H1 (cell line): ENCODE data around the gene PPIB. TPM values are rescaled to one million over a fixed set of nuclear protein-coding genes. Genes with fewer than 3 reads are reported as not detected.

Experiments
- CTCF ChIA-PET: fragments of 300-600 bp; sonication (Branson Sonifier 250); formaldehyde crosslinking; loops from one replicate; lab custom pipeline; 2021; ENCODE audit not compliant: partially characterized antibody; lab: Charles Lee
- POLR2A ChIA-PET: fragments of 300-600 bp; sonication (Branson Sonifier 250); formaldehyde crosslinking; loops from one replicate; lab custom pipeline; 2021; ENCODE audit warnings: inconsistent platforms; ENCODE audit not compliant: partially characterized antibody; lab: Charles Lee
- DNase-seq, 2 experiments: peaks; one replicate each; pipeline versions ENCODE4 v3.0.0 to v3.0.0-alpha.2; 2010 to 2022; ENCODE audit warnings: low spot score in 2 of 2, low read depth in 1 of 2, mixed read lengths in 1 of 2
- FAIRE-seq: peaks from 2 replicates; lab custom pipeline; 2011; peaks lifted over from hg19 to GRCh38; lab: Jason Lieb, UNC
- H2AFZ ChIP-seq: 2 replicates; pipeline ENCODE4 v1.8.1; 2012; ENCODE audit warnings: low read length, inconsistent platforms
- H2AK5ac ChIP-seq: 2 replicates; pipeline ENCODE4 v1.6.1; 2013; ENCODE audit warnings: low read depth, low read length
- H2BK120ac ChIP-seq: replicated peaks from 2 replicates; pipeline ENCODE3; 2013; ENCODE audit warnings: low read depth, low read length, inconsistent platforms
- H2BK12ac ChIP-seq: 2 replicates; pipeline ENCODE4 v1.6.1; 2013; ENCODE audit warnings: low read depth, low read length
- H2BK15ac ChIP-seq: 2 replicates; pipeline ENCODE4 v1.6.1; 2013; ENCODE audit warnings: low read length
- H2BK20ac ChIP-seq: 2 replicates; pipeline ENCODE4 v1.6.1; 2013; ENCODE audit warnings: low read length
- H2BK5ac ChIP-seq: 2 replicates; pipeline ENCODE4 v1.6.1; 2013; ENCODE audit warnings: low read depth, low read length
- H3K14ac ChIP-seq: 2 replicates; pipeline ENCODE4 v1.6.1; 2013; ENCODE audit warnings: inconsistent platforms; ENCODE audit not compliant: insufficient read length
- H3K18ac ChIP-seq: 2 replicates; pipeline ENCODE4 v1.6.1; 2013; ENCODE audit warnings: low read length; ENCODE audit errors: extremely low read depth
- H3K23ac ChIP-seq: 2 replicates; pipeline ENCODE4 v1.6.1; 2013; ENCODE audit warnings: inconsistent platforms; ENCODE audit not compliant: insufficient read length
- H3K23me2 ChIP-seq: 2 replicates; pipeline ENCODE4 v1.6.1; 2013; ENCODE audit warnings: low read depth, low read length
- H3K27ac ChIP-seq: 2 replicates; pipeline ENCODE4 v1.6.1; 2011; ENCODE audit warnings: low read depth, low read length, inconsistent platforms
- H3K27me3 ChIP-seq, 4 experiments: replicated peaks in 1 of 4; 1 replicate in 1 of 4; 2 replicates in 3 of 4; pipeline versions ENCODE4 v1.6.1 to v1.8.1; 2011 to 2013; ENCODE audit warnings: low read length in 3 of 4, mild to moderate bottlenecking in 3 of 4, inconsistent platforms in 2 of 4, mixed read lengths in 2 of 4, moderate library complexity in 1 of 4; ENCODE audit not compliant: control insufficient read depth in 3 of 4, insufficient read depth in 3 of 4; ENCODE audit errors: extremely low read depth in 1 of 4
- H3K36me3 ChIP-seq, 4 experiments: 2 replicates each; pipeline versions ENCODE4 v1.6.1 to v1.8.1; 2011 to 2013; ENCODE audit warnings: mild to moderate bottlenecking in 4 of 4, low read length in 3 of 4, moderate library complexity in 2 of 4, control low read depth in 1 of 4, inconsistent platforms in 1 of 4; ENCODE audit not compliant: insufficient read depth in 4 of 4, control insufficient read depth in 2 of 4
- H3K4ac ChIP-seq: replicated peaks from 2 replicates; pipeline ENCODE3; 2013; ENCODE audit warnings: low read length, low read depth, mixed read lengths, inconsistent platforms; ENCODE audit not compliant: insufficient read length
- H3K4me1 ChIP-seq, 4 experiments: replicated peaks in 1 of 4; 1 replicate in 1 of 4; 2 replicates in 3 of 4; pipeline versions ENCODE4 v1.6.1 to v1.8.1; 2011 to 2013; ENCODE audit warnings: low read length in 3 of 4, inconsistent platforms in 2 of 4, mixed read lengths in 1 of 4; ENCODE audit not compliant: insufficient read depth in 4 of 4, control insufficient read depth in 3 of 4
- H3K4me2 ChIP-seq, 2 experiments: 2 replicates each; pipeline versions ENCODE4 v1.6.1 to v1.8.1; 2011 to 2013; ENCODE audit warnings: low read depth in 2 of 2, low read length in 2 of 2, control low read depth in 1 of 2, inconsistent platforms in 1 of 2, mild to moderate bottlenecking in 1 of 2; ENCODE audit not compliant: insufficient read depth in 1 of 2
- H3K4me3 ChIP-seq, 4 experiments: fragments of 200-600, 300-600 bp in 1 of 4; sonication (generic), shearing (Covaris generic), sonication (Bioruptor Twin) in 1 of 4; 2 replicates each; pipeline versions ENCODE4 v1.5.1 to v1.8.1; 2011 to 2016; ENCODE audit warnings: low read length in 4 of 4, low read depth in 3 of 4, control low read depth in 2 of 4, inconsistent platforms in 2 of 4, mild to moderate bottlenecking in 2 of 4, mixed read lengths in 1 of 4, moderate library complexity in 1 of 4; ENCODE audit not compliant: insufficient read depth in 2 of 4; ENCODE audit errors: extremely low read depth in 1 of 4
- H3K56ac ChIP-seq: replicated peaks from 2 replicates; pipeline ENCODE3; 2013; ENCODE audit warnings: low read depth, mild to moderate bottlenecking, mixed read lengths, low read length, inconsistent platforms; ENCODE audit not compliant: insufficient read length
- H3K79me1 ChIP-seq: 2 replicates; pipeline ENCODE4 v1.6.1; 2013; ENCODE audit warnings: low read depth, low read length, control low read depth
- H3K79me2 ChIP-seq, 2 experiments: 2 replicates each; pipeline versions ENCODE4 v1.6.1 to v1.8.1; 2012 to 2013; ENCODE audit warnings: low read length in 2 of 2, mild to moderate bottlenecking in 2 of 2, inconsistent platforms in 1 of 2; ENCODE audit not compliant: insufficient read depth in 2 of 2, control insufficient read depth in 1 of 2
- H3K9ac ChIP-seq, 4 experiments: replicated peaks in 1 of 4; 1 replicate in 1 of 4; 2 replicates in 3 of 4; pipeline versions ENCODE4 v1.6.1 to v1.8.1; 2011 to 2013; ENCODE audit warnings: low read depth in 3 of 4, low read length in 3 of 4, control low read depth in 2 of 4, mild to moderate bottlenecking in 2 of 4, moderate library complexity in 2 of 4, inconsistent platforms in 1 of 4; ENCODE audit errors: extremely low read depth in 1 of 4
- H3K9me3 ChIP-seq, 2 experiments: 2 replicates each; pipeline versions ENCODE4 v1.6.1 to v1.8.1; 2012 to 2013; ENCODE audit warnings: mild to moderate bottlenecking in 2 of 2, moderate library complexity in 2 of 2, control low read depth in 1 of 2, inconsistent platforms in 1 of 2, low read depth in 1 of 2, low read length in 1 of 2, mixed read lengths in 1 of 2; ENCODE audit not compliant: insufficient read depth in 2 of 2
- H4K20me1 ChIP-seq, 2 experiments: replicated peaks in 1 of 2; 2 replicates each; pipeline versions ENCODE3 to v1.8.1; 2011 to 2013; ENCODE audit warnings: inconsistent platforms in 2 of 2, low read length in 2 of 2, mild to moderate bottlenecking in 1 of 2; ENCODE audit not compliant: insufficient read depth in 2 of 2, control insufficient read depth in 1 of 2
- H4K5ac ChIP-seq: 2 replicates; pipeline ENCODE4 v1.6.1; 2013; ENCODE audit warnings: low read length, low read depth, mixed read lengths, inconsistent platforms; ENCODE audit not compliant: insufficient read length
- H4K8ac ChIP-seq: 2 replicates; pipeline ENCODE4 v1.8.0; 2013; ENCODE audit warnings: mild to moderate bottlenecking, moderate library complexity, low read length, inconsistent platforms; ENCODE audit not compliant: insufficient read depth; ENCODE audit errors: extremely low read depth
- H4K91ac ChIP-seq: replicated peaks from 2 replicates; pipeline ENCODE3; 2013; ENCODE audit warnings: low read length, mixed read lengths, inconsistent platforms; ENCODE audit not compliant: insufficient read length
- CBX5 ChIP-seq: fragments of 300-800, 300-1000 bp; sonication (generic); IDR thresholded peaks from 2 replicates; pipeline ENCODE4 v1.7.1; 2016; ENCODE audit warnings: antibody characterized with exemption, low read length, low read depth
- CHD1 ChIP-seq: IDR thresholded peaks from 2 replicates; pipeline ENCODE4 v1.6.1; 2012; ENCODE audit warnings: low read depth, low read length, improper control_type of control experiment
- CHD2 ChIP-seq: IDR thresholded peaks from 2 replicates; pipeline ENCODE4 v1.6.1; 2012; ENCODE audit warnings: low read length, improper control_type of control experiment
- CTBP2 ChIP-seq: IDR thresholded peaks from 2 replicates; pipeline ENCODE4 v1.7.0; 2011; ENCODE audit warnings: borderline replicate concordance, mild to moderate bottlenecking, moderate library complexity, mixed read lengths, low read length; ENCODE audit not compliant: insufficient read depth, insufficient read length
- HDAC6 ChIP-seq: IDR thresholded peaks from one replicate; pipeline ENCODE4 v1.7.1; 2012; ENCODE audit warnings: low read depth, mild to moderate bottlenecking, inconsistent platforms, low read length, moderate library complexity
- JUND ChIP-seq: IDR thresholded peaks from 2 replicates; pipeline ENCODE4 v1.6.1; 2011; ENCODE audit warnings: mild to moderate bottlenecking, improper control_type of control experiment, low read length
- MAFK ChIP-seq: IDR thresholded peaks from 2 replicates; pipeline ENCODE4 v1.6.1; 2012; ENCODE audit warnings: low read depth, mild to moderate bottlenecking, improper control_type of control experiment, low read length
- NRF1 ChIP-seq: IDR thresholded peaks from 2 replicates; pipeline ENCODE4 v1.6.1; 2011; ENCODE audit warnings: mild to moderate bottlenecking, low read depth, low read length, improper control_type of control experiment
- RFX5 ChIP-seq: IDR thresholded peaks from 2 replicates; pipeline ENCODE4 v1.6.1; 2011; ENCODE audit warnings: low read depth, low read length, improper control_type of control experiment, borderline replicate concordance
- SIRT6 ChIP-seq: IDR thresholded peaks from one replicate; pipeline ENCODE4 v1.7.1; 2012; ENCODE audit warnings: low read length, inconsistent platforms
- TAF7 ChIP-seq: optimal IDR thresholded peaks from 2 replicates; pipeline ENCODE3; 2011; ENCODE audit warnings: low read depth, mild to moderate bottlenecking, inconsistent platforms, low read length, moderate library complexity, borderline replicate concordance
- WGBS, 2 experiments: shearing (Covaris generic) in 1 of 2; methylation state at CpG; one replicate each; pipeline versions ENCODE4 v1.1.6 to v1.1.7; 2013 to 2015; ENCODE audit warnings: low lambda C conversion rate in 2 of 2, mixed read lengths in 2 of 2, inconsistent platforms in 1 of 2, low coverage in 1 of 2, missing lambda C conversion rate in 1 of 2; ENCODE audit not compliant: insufficient replicate concordance in 2 of 2, insufficient coverage in 1 of 2, insufficient read length in 1 of 2; ENCODE audit errors: extremely low coverage in 1 of 2, missing lambda C conversion rate in 1 of 2; 5-methylcytosine and 5-hydroxymethylcytosine counted together
- polyA plus RNA-seq, 7 experiments: library from polyadenylated mRNA; depleted of rRNA in 3 of 7; stranded (reverse) in 5 of 7; unstranded in 2 of 7; fragments of >200 nt in 5 of 7; fragments of 200-250 nt in 2 of 7; gene quantifications; 1 replicate in 5 of 7; 2 replicates in 1 of 7; 4 replicates in 1 of 7; pipeline versions ENCODE4 v1.2.1 to v1.2.3, GENCODE V29; 2011 to 2013; ENCODE audit warnings: missing spikeins in 2 of 7, mixed read lengths in 2 of 7
- total RNA-seq: library from RNA; stranded (reverse); fragmentation: NEBNext Ultra II Directional; extraction: Animal tissue kit (Norgen Biotek cat#: 25700); gene quantifications from 2 replicates; pipeline ENCODE4 v1.2.1, GENCODE V29; 2021

The PPIB gene
- total and polyA plus RNA-seq, 2 of the 8 experiments (the other 6 are each of a cell fraction or from before 2014, with no cell fraction given), result 558 to 579 TPM

- CTCF ChIA-PET, result no interaction called here
- H3K4me3 ChIP-seq, result no peak overlapping the region
- no peaks in the 10 kb centered on the region for H3K27me3 ChIP-seq
- no peaks in the 10 kb centered on the region for H3K79me1 ChIP-seq
- H4K20me1 ChIP-seq, result peaks cover 0 to 2% of the 10 kb centered on the region in 2 experiments
- H3K4ac ChIP-seq, result no peak overlapping the region
- H3K27ac ChIP-seq, result no peak overlapping the region
- no peaks in the 10 kb centered on the region for H3K23me2 ChIP-seq
- WGBS, 2 experiments, result 84% methylated on average over 2 of the region's 2 CpGs; no CpG with 5 or more reads in 1 of the 2 experiments
- H4K91ac ChIP-seq, result no peak overlapping the region
- peaks cover 0 to 4% (median 3%) of the 10 kb centered on the region in 4 experiments; a peak in 2 of 8 replicates for H3K36me3 ChIP-seq
- no peak overlapping the region for H2BK20ac ChIP-seq
- H2BK15ac ChIP-seq, result no peak overlapping the region
- H2AK5ac ChIP-seq, result no peak overlapping the region
- no peak overlapping the region for H3K4me2 ChIP-seq
- H3K79me2 ChIP-seq, result no peaks in the 10 kb centered on the region
- no peak overlapping the region for H2AFZ ChIP-seq
- no peaks in the 10 kb centered on the region for H3K4me1 ChIP-seq
- H2BK12ac ChIP-seq, result no peak overlapping the region
- H4K8ac ChIP-seq, result no peak overlapping the region
- no peak overlapping the region for H3K23ac ChIP-seq
- DNase-seq, result no peak
- POLR2A ChIA-PET, result no interaction called here
- H2BK5ac ChIP-seq, result no peak overlapping the region
- H3K9me3 ChIP-seq, result no peaks in the 10 kb centered on the region
- no peak overlapping the region for H2BK120ac ChIP-seq
- no peak overlapping the region for H3K18ac ChIP-seq
- no peak overlapping the region for H4K5ac ChIP-seq
- no peak overlapping the region for H3K9ac ChIP-seq
- no peak for FAIRE-seq
- H3K56ac ChIP-seq, result no peak overlapping the region
- H3K14ac ChIP-seq, result no peak overlapping the region
- TF ChIP-seq HDAC6 (no peak), RFX5 (no peak), SIRT6 (no peak), CHD1 (no peak), JUND (no peak), CTBP2 (no peak), TAF7 (no peak), MAFK (no peak), NRF1 (no peak), CHD2 (no peak), CBX5 (no peak)
These were observed 48.9 kb upstream of the PPIB start for GRCh38 chr15:64211696-64212095.
